Bronchial epithelial cell (primary cell): ENCODE measurements around the gene TRAM2. TPM values are rescaled to one million over a fixed set of nuclear protein-coding genes. Genes with fewer than 3 reads are reported as not detected.

ENCODE experiments used
- DNase-seq: peaks from one replicate; pipeline ENCODE4 v3.0.0-alpha.2; 2010; ENCODE audit warnings: low read depth
- FAIRE-seq: peaks from 2 replicates; lab custom pipeline; 2011; peaks lifted over from hg19 to GRCh38; lab: Jason Lieb, UNC
- H3K27me3 ChIP-seq: 2 replicates; pipeline ENCODE4 v1.5.1; 2011; ENCODE audit warnings: low read length; ENCODE audit not compliant: control insufficient read depth, insufficient read depth
- H3K36me3 ChIP-seq: 2 replicates; pipeline ENCODE4 v1.5.1; 2011; ENCODE audit warnings: low read length; ENCODE audit not compliant: control insufficient read depth, insufficient read depth
- H3K4me3 ChIP-seq: 2 replicates; pipeline ENCODE4 v1.5.1; 2011; ENCODE audit warnings: mild to moderate bottlenecking, low read depth, low read length, control low read depth
- CTCF ChIP-seq: IDR thresholded peaks from 2 replicates; pipeline ENCODE4 v1.5.1; 2011; ENCODE audit warnings: mild to moderate bottlenecking, moderate library complexity, low read length, control low read depth, inconsistent platforms; ENCODE audit not compliant: insufficient read depth, severe bottlenecking
- total RNA-seq: library from RNA; depleted of rRNA; stranded (reverse); fragments of >200 nt; gene quantifications from 2 replicates; pipeline ENCODE4 v1.2.1, GENCODE V29; 2014

Gene TRAM2
- total RNA-seq, 1 donor from 2014 or later = 4.2 TPM

GRCh38 chr6:52582996-52583395 is 6.1 kb upstream of the TRAM2 start:
- TF ChIP-seq CTCF = no peak
- H3K4me3 ChIP-seq = no peak overlapping the region
- no peaks in the 10 kb centered on the region for H3K27me3 ChIP-seq
- no peak for FAIRE-seq
- no peaks in the 10 kb centered on the region for H3K36me3 ChIP-seq
- no peak for DNase-seq

GRCh38 chr6:52582446-52582845 is 5.6 kb upstream of the TRAM2 start:
- no peak for TF ChIP-seq CTCF
- DNase-seq (no peak), FAIRE-seq (no peak)
- Histone ChIP-seq H3K27me3 (no peaks in the 10 kb centered on the region), H3K36me3 (no peaks in the 10 kb centered on the region), H3K4me3 (no peak overlapping the region)

GRCh38 chr6:52580905-52581304 is 4.0 kb upstream of the TRAM2 start:
- no peak for FAIRE-seq
- H3K36me3 ChIP-seq = no peaks in the 10 kb centered on the region
- no peak for DNase-seq
- H3K27me3 ChIP-seq = no peaks in the 10 kb centered on the region
- no peak overlapping the region for H3K4me3 ChIP-seq
- no peak for TF ChIP-seq CTCF

GRCh38 chr6:52579006-52579660 is 2.3 kb upstream of the TRAM2 start:
- no peak for TF ChIP-seq CTCF
- Histone ChIP-seq H3K4me3 (no peak overlapping the region), H3K36me3 (no peaks in the 10 kb centered on the region), H3K27me3 (no peaks in the 10 kb centered on the region)
- DNase-seq (no peak), FAIRE-seq (no peak)

GRCh38 chr6:52577778-52578463 is 1.1 kb upstream of the TRAM2 start:
- no peak for DNase-seq
- no peak for FAIRE-seq
- no peaks in the 10 kb centered on the region for H3K36me3 ChIP-seq
- H3K4me3 ChIP-seq = peak overlapping the region; percentile 63
- H3K27me3 ChIP-seq = no peaks in the 10 kb centered on the region
- no peak for TF ChIP-seq CTCF
